IMR-90 (cell line): ENCODE results near the gene AP2M1. TPM values are rescaled to one million over a fixed set of nuclear protein-coding genes. Genes with fewer than 3 reads are reported as not detected.

ENCODE experiments used
- ATAC-seq: fragments of 200-7000 bp; cut with Tn5 transposase; 2 replicates; pipeline ENCODE4 v1.9.1; 2020; ENCODE audit warnings: low read depth, mild to moderate bottlenecking, moderate library complexity
- BruUV-seq: library from RNA; stranded (reverse); fragments of 400-500 nt; replicated peaks from 2 replicates; lab custom pipeline; 2021; lab: Mats Ljungman, UMichigan
- CTCF ChIA-PET: fragments of 300-600 bp; formaldehyde crosslinking; extraction: SDS; loops from one replicate; lab custom pipeline; 2021; ENCODE audit warnings: antibody characterized with exemption; lab: Yijun Ruan, JAX
- POLR2A ChIA-PET: fragments of 300-600 bp; sonication (Branson Sonifier 250); formaldehyde crosslinking; loops from one replicate; lab custom pipeline; 2022; ENCODE audit warnings: antibody characterized with exemption; ENCODE audit not compliant: unreplicated experiment; lab: Charles Lee
- DNase-seq: peaks from one replicate; pipeline ENCODE4 v3.0.0; 2013
- H2AFZ ChIP-seq: replicated peaks from 2 replicates; pipeline ENCODE3; 2013; ENCODE audit warnings: low read length, mild to moderate bottlenecking; ENCODE audit not compliant: poor library complexity
- H2AK5ac ChIP-seq: 2 replicates; pipeline ENCODE4 v1.6.1; 2013; ENCODE audit warnings: low read depth, low read length, inconsistent platforms
- H2AK9ac ChIP-seq: replicated peaks from 2 replicates; pipeline ENCODE3; 2013; ENCODE audit warnings: mild to moderate bottlenecking, low read depth, low read length, moderate library complexity; ENCODE audit not compliant: poor library complexity
- H2BK120ac ChIP-seq: 2 replicates; pipeline ENCODE4 v1.6.1; 2013; ENCODE audit warnings: low read depth, low read length, inconsistent platforms
- H2BK15ac ChIP-seq: 3 replicates; pipeline ENCODE4 v1.6.1; 2013; ENCODE audit warnings: low read depth, low read length, inconsistent platforms
- H2BK20ac ChIP-seq: 2 replicates; pipeline ENCODE4 v1.6.1; 2013; ENCODE audit warnings: low read depth, mild to moderate bottlenecking, inconsistent platforms, low read length, moderate library complexity
- H2BK5ac ChIP-seq: 2 replicates; pipeline ENCODE4 v1.6.1; 2013; ENCODE audit warnings: mild to moderate bottlenecking, low read depth, low read length, inconsistent platforms; ENCODE audit not compliant: poor library complexity, severe bottlenecking
- H3K14ac ChIP-seq: replicated peaks from 2 replicates; pipeline ENCODE4 v1.6.1; 2013; ENCODE audit warnings: low read depth, low read length, inconsistent platforms
- H3K18ac ChIP-seq: 2 replicates; pipeline ENCODE4 v1.6.1; 2013; ENCODE audit warnings: low read depth, low read length, control low read depth
- H3K23ac ChIP-seq: 2 replicates; pipeline ENCODE4 v1.6.1; 2013; ENCODE audit warnings: low read depth, low read length, inconsistent platforms
- H3K27ac ChIP-seq: 2 replicates; pipeline ENCODE4 v1.5.1; 2013; ENCODE audit warnings: mild to moderate bottlenecking, control low read depth, low read length; ENCODE audit not compliant: insufficient read depth
- H3K27me3 ChIP-seq: 2 replicates; pipeline ENCODE4 v1.6.1; 2013; ENCODE audit warnings: low read length; ENCODE audit not compliant: control insufficient read depth, insufficient read depth
- H3K36me3 ChIP-seq: 2 replicates; pipeline ENCODE4 v1.6.1; 2013; ENCODE audit warnings: low read length, mixed read lengths; ENCODE audit not compliant: control insufficient read depth, insufficient read depth
- H3K4ac ChIP-seq: 2 replicates; pipeline ENCODE4 v1.6.1; 2013; ENCODE audit warnings: low read depth, low read length, inconsistent platforms
- H3K4me1 ChIP-seq: 2 replicates; pipeline ENCODE4 v1.6.1; 2013; ENCODE audit warnings: low read length, mixed read lengths; ENCODE audit not compliant: control insufficient read depth, insufficient read depth
- H3K4me2 ChIP-seq: 2 replicates; pipeline ENCODE4 v1.6.1; 2013; ENCODE audit warnings: low read depth, mild to moderate bottlenecking, control low read depth, low read length, moderate library complexity
- H3K4me3 ChIP-seq: 2 replicates; pipeline ENCODE4 v1.5.1; 2013; ENCODE audit warnings: low read depth, mild to moderate bottlenecking, control low read depth, low read length, moderate library complexity; ENCODE audit not compliant: insufficient read depth
- H3K56ac ChIP-seq: 2 replicates; pipeline ENCODE4 v1.6.1; 2013; ENCODE audit warnings: low read length, inconsistent platforms; ENCODE audit not compliant: insufficient read depth; ENCODE audit errors: extremely low read depth
- H3K79me1 ChIP-seq, 2 experiments: 2 replicates each; pipeline ENCODE4 v1.6.1; 2013; ENCODE audit warnings: low read length in 2 of 2, inconsistent platforms in 1 of 2, low read depth in 1 of 2
- H3K9ac ChIP-seq: 2 replicates; pipeline ENCODE4 v1.6.1; 2013; ENCODE audit warnings: low read depth, low read length, control low read depth
- H3K9me1 ChIP-seq: 2 replicates; pipeline ENCODE4 v1.6.1; 2013; ENCODE audit warnings: low read length, inconsistent platforms; ENCODE audit not compliant: insufficient read depth
- H3K9me3 ChIP-seq: 2 replicates; pipeline ENCODE4 v1.6.1; 2013; ENCODE audit warnings: low read length; ENCODE audit not compliant: control insufficient read depth, insufficient read depth
- H4K20me1 ChIP-seq: 2 replicates; pipeline ENCODE4 v1.6.1; 2013; ENCODE audit warnings: low read length, inconsistent platforms; ENCODE audit not compliant: insufficient read depth
- H4K5ac ChIP-seq: 2 replicates; pipeline ENCODE4 v1.6.1; 2013; ENCODE audit warnings: mild to moderate bottlenecking, low read depth, low read length, control low read depth
- H4K8ac ChIP-seq, 2 experiments: 2 replicates each; pipeline ENCODE4 v1.6.1; 2013; ENCODE audit warnings: low read depth in 2 of 2, low read length in 2 of 2, control low read depth in 1 of 2, inconsistent platforms in 1 of 2
- H4K91ac ChIP-seq: 2 replicates; pipeline ENCODE4 v1.6.1; 2013; ENCODE audit warnings: low read depth, low read length, inconsistent platforms; ENCODE audit not compliant: insufficient read depth
- BHLHE40 ChIP-seq: fragments of 150-350 bp; IDR thresholded peaks from 2 replicates; pipeline ENCODE4 v1.6.1; 2016; ENCODE audit warnings: mild to moderate bottlenecking, low read depth, low read length
- CEBPB ChIP-seq: IDR thresholded peaks from 2 replicates; pipeline ENCODE4 v1.6.1; 2012; ENCODE audit warnings: low read depth, low read length, improper control_type of control experiment
- CHD1 ChIP-seq: IDR thresholded peaks from 2 replicates; pipeline ENCODE4 v1.6.1; 2012; ENCODE audit warnings: low read depth, low read length, improper control_type of control experiment
- CTCF ChIP-seq: conservative IDR thresholded peaks from 2 replicates; pipeline ENCODE4 v1.5.1; 2012; ENCODE audit warnings: mild to moderate bottlenecking, low read depth, low read length, improper control_type of control experiment
- ELK1 ChIP-seq: fragments of 150-350 bp; IDR thresholded peaks from 2 replicates; pipeline ENCODE4 v1.6.1; 2016; ENCODE audit warnings: low read depth, mild to moderate bottlenecking, low read length, moderate library complexity, borderline replicate concordance
- FOS ChIP-seq: fragments of 150-350 bp; IDR thresholded peaks from 2 replicates; pipeline ENCODE4 v1.6.1; 2016; ENCODE audit warnings: low read depth, low read length
- MAFK ChIP-seq: IDR thresholded peaks from 2 replicates; pipeline ENCODE4 v1.6.1; 2012; ENCODE audit warnings: low read depth, low read length, improper control_type of control experiment
- MAZ ChIP-seq: IDR thresholded peaks from 2 replicates; pipeline ENCODE4 v1.6.1; 2012; ENCODE audit warnings: low read depth, mild to moderate bottlenecking, low read length, improper control_type of control experiment, moderate library complexity, borderline replicate concordance
- MXI1 ChIP-seq: IDR thresholded peaks from 2 replicates; pipeline ENCODE4 v1.6.1; 2012; ENCODE audit warnings: low read depth, mild to moderate bottlenecking, low read length, moderate library complexity, borderline replicate concordance
- NFE2L2 ChIP-seq: fragments of 150-350 bp; IDR thresholded peaks from 2 replicates; pipeline ENCODE4 v1.6.1; 2016; ENCODE audit warnings: low read depth, mild to moderate bottlenecking, low read length
- POLR2A ChIP-seq: IDR thresholded peaks from 2 replicates; pipeline ENCODE4 v1.6.1; 2012; ENCODE audit warnings: mild to moderate bottlenecking, low read depth, low read length
- RAD21 ChIP-seq: IDR thresholded peaks from 2 replicates; pipeline ENCODE4 v1.6.1; 2012; ENCODE audit warnings: low read length, improper control_type of control experiment
- RCOR1 ChIP-seq: IDR thresholded peaks from 2 replicates; pipeline ENCODE4 v1.6.1; 2012; ENCODE audit warnings: mild to moderate bottlenecking, low read length, improper control_type of control experiment; ENCODE audit not compliant: insufficient replicate concordance
- RFX5 ChIP-seq: IDR thresholded peaks from 2 replicates; pipeline ENCODE4 v1.8.0; 2012; ENCODE audit warnings: low read depth, mild to moderate bottlenecking, low read length, moderate library complexity
- SMC3 ChIP-seq: fragments of 150-350 bp; IDR thresholded peaks from 2 replicates; pipeline ENCODE4 v1.6.1; 2016; ENCODE audit warnings: low read depth, mild to moderate bottlenecking, antibody characterized with exemption, low read length, moderate library complexity
- USF2 ChIP-seq: fragments of 150-350 bp; IDR thresholded peaks from 2 replicates; pipeline ENCODE4 v1.6.1; 2017; ENCODE audit warnings: mild to moderate bottlenecking, antibody characterized with exemption, low read length, low read depth
- WGBS, 2 experiments: methylation state at CpG; one replicate each; pipeline versions ENCODE4 v1.1.5 to v1.1.7; 2013; ENCODE audit warnings: missing lambda C conversion rate in 2 of 2; ENCODE audit not compliant: insufficient read length in 1 of 2; ENCODE audit errors: extremely low coverage in 2 of 2; 5-methylcytosine and 5-hydroxymethylcytosine counted together
- dilution Hi-C: fragments of 300-500 bp; cut with HindIII; formaldehyde crosslinking; loops from one replicate; pipeline ENCODE4 v1.14.3; 2018; ENCODE audit warnings: low sequenced_read_pairs; ENCODE audit not compliant: unreplicated experiment
- in situ Hi-C: fragments of 300-500 bp; cut with MboI; formaldehyde crosslinking; loops from 3 replicates; pipeline ENCODE4 v1.14.3; 2019; ENCODE audit warnings: low sequenced_read_pairs, inconsistent platforms, mixed read lengths
- intact Hi-C: fragments of 100-400 bp; cut with micrococcal nuclease; formaldehyde crosslinking; loops from 2 replicates; pipeline ENCODE4 v1.10.0; 2022
- polyA plus RNA-seq, 3 experiments: library from polyadenylated mRNA; depleted of rRNA; stranded (reverse); fragments of >200 nt; gene quantifications; 2 replicates each; pipeline ENCODE4 v1.2.3, GENCODE V29; 2012; ENCODE audit warnings: low replicate concordance in 1 of 3
- total RNA-seq: library from RNA; depleted of rRNA; stranded (reverse); fragments of >200 nt; gene quantifications from 2 replicates; pipeline ENCODE4 v1.2.3, GENCODE V29; 2012

The AP2M1 gene
- total and polyA plus RNA-seq, 2 of the 4 experiments (the other 2 are of a cell fraction): 876 to 1,065 TPM

- Histone ChIP-seq H3K79me1 (no peaks in the 10 kb centered on the region), H3K27ac (no peak overlapping the region), H3K9me1 (no peaks in the 10 kb centered on the region), H3K18ac (no peak overlapping the region), H3K4me1 (no peaks in the 10 kb centered on the region), H4K8ac (no peak overlapping the region), H3K9me3 (no peaks in the 10 kb centered on the region), H2AK9ac (no peak overlapping the region), H4K20me1 (no peaks in the 10 kb centered on the region), H2AFZ (no peak overlapping the region), H2BK20ac (no peak overlapping the region), H3K4me2 (no peak overlapping the region), H2AK5ac (no peak overlapping the region), H3K27me3 (peaks cover 11% of the 10 kb centered on the region), H3K4me3 (no peak overlapping the region), H3K9ac (no peak overlapping the region), H2BK5ac (no peak overlapping the region), H3K56ac (no peak overlapping the region), H3K14ac (no peak overlapping the region), H4K5ac (no peak overlapping the region), H2BK120ac (no peak overlapping the region), H2BK15ac (no peak overlapping the region), H3K36me3 (no peaks in the 10 kb centered on the region), H4K91ac (no peak overlapping the region), H3K23ac (no peak overlapping the region), H3K4ac (no peak overlapping the region)
- in situ Hi-C loops: no loop called here
- intact Hi-C loops: no loop called here
- TF ChIP-seq CTCF: no peak
- TF ChIP-seq BHLHE40: no peak
- no peak for TF ChIP-seq RCOR1
- TF ChIP-seq MAFK: no peak
- no peak for TF ChIP-seq RFX5
- TF ChIP-seq NFE2L2: no peak
- TF ChIP-seq MAZ: no peak
- TF ChIP-seq CEBPB: no peak
- no peak for TF ChIP-seq MXI1
- TF ChIP-seq RAD21: no peak
- no peak for TF ChIP-seq ELK1
- no peak for TF ChIP-seq SMC3
- TF ChIP-seq USF2: no peak
- TF ChIP-seq CHD1: no peak
- no peak for TF ChIP-seq POLR2A
- no peak for TF ChIP-seq FOS
- DNase-seq: no peak
- ATAC-seq: no peak
- no CpG with 5 or more reads among the region's 5 CpGs for WGBS, 2 experiments
- no TSS peak for BruUV-seq
- CTCF ChIA-PET: interaction anchor here (0.8 kb wide), 1 partner anchor 16 kb away, joined by 3 read pairs; no protein-coding TSS in a partner anchor
- dilution Hi-C loops: no loop called here
- POLR2A ChIA-PET: no interaction called here
These were observed 37.1 kb downstream of the AP2M1 start for GRCh38 chr3:184211718-184212117.
